DND-41 (cell line): Measurements from ENCODE around the gene NAV1.

Source experiments
- ATAC-seq: fragments of 200-7000 bp; cut with Tn5 transposase; 3 replicates; pipeline ENCODE4 v1.9.1; 2021; ENCODE audit warnings: low read depth; ENCODE audit not compliant: insufficient read depth
- DNase-seq: peaks from one replicate; pipeline ENCODE4 v3.0.0-alpha.2; 2020
- H2AFZ ChIP-seq: 2 replicates; pipeline ENCODE4 v1.6.0; 2012; ENCODE audit warnings: low read depth, low read length
- H3K27ac ChIP-seq: 2 replicates; pipeline ENCODE4 v1.5.1; 2012; ENCODE audit warnings: low read length, inconsistent platforms
- H3K27me3 ChIP-seq: fragments of 200-600 bp; sonication (generic); 2 replicates; pipeline ENCODE4 v1.6.0; 2012; ENCODE audit warnings: low read length, mild to moderate bottlenecking, inconsistent platforms; ENCODE audit not compliant: insufficient read depth, poor library complexity
- H3K36me3 ChIP-seq: 2 replicates; pipeline ENCODE4 v1.5.1; 2012; ENCODE audit warnings: low read length, inconsistent platforms; ENCODE audit not compliant: insufficient read depth
- H3K4me1 ChIP-seq: 2 replicates; pipeline ENCODE4 v1.5.1; 2012; ENCODE audit warnings: mild to moderate bottlenecking, low read length; ENCODE audit not compliant: insufficient read depth
- H3K4me2 ChIP-seq: 2 replicates; pipeline ENCODE4 v1.6.0; 2012; ENCODE audit warnings: mild to moderate bottlenecking, moderate library complexity, low read length, inconsistent platforms; ENCODE audit not compliant: insufficient read depth
- H3K4me3 ChIP-seq, 2 experiments: fragments of 200-600 bp in 1 of 2; shearing (Covaris generic) in 1 of 2; 2 replicates each; pipeline ENCODE4 v1.5.1; 2012 to 2016; ENCODE audit warnings: inconsistent platforms in 2 of 2, low read length in 2 of 2, mild to moderate bottlenecking in 2 of 2, low read depth in 1 of 2, moderate library complexity in 1 of 2
- H3K79me2 ChIP-seq: 2 replicates; pipeline ENCODE4 v1.6.0; 2012; ENCODE audit warnings: low read length, inconsistent platforms; ENCODE audit not compliant: insufficient read depth
- H3K9ac ChIP-seq: 2 replicates; pipeline ENCODE4 v1.6.0; 2012; ENCODE audit warnings: low read depth, mild to moderate bottlenecking, inconsistent platforms, low read length, moderate library complexity
- H3K9me3 ChIP-seq: 2 replicates; pipeline ENCODE4 v1.5.1; 2012; ENCODE audit warnings: low read length, moderate library complexity, mild to moderate bottlenecking, inconsistent platforms; ENCODE audit not compliant: insufficient read depth, severe bottlenecking
- H4K20me1 ChIP-seq: 2 replicates; pipeline ENCODE4 v1.6.0; 2012; ENCODE audit warnings: low read length; ENCODE audit not compliant: insufficient read depth
- CTCF ChIP-seq: IDR thresholded peaks from 2 replicates; pipeline ENCODE4 v1.5.1; 2012; ENCODE audit warnings: borderline replicate concordance, low read length, moderate library complexity, mild to moderate bottlenecking; ENCODE audit not compliant: poor library complexity, severe bottlenecking; ENCODE audit errors: extremely low read depth
- EZH2 ChIP-seq: IDR thresholded peaks from 3 replicates; pipeline ENCODE4 v1.6.1; 2012; ENCODE audit warnings: borderline replicate concordance, low read depth, mild to moderate bottlenecking, moderate library complexity, low read length, inconsistent platforms; ENCODE audit not compliant: severe bottlenecking

Gene NAV1

GRCh38 chr1:201506557-201507359, 32.2 kb upstream of the NAV1 start, which contains the start of gene CSRP1:
TSS of gene CSRP1 (minus strand) at chr1:201507123. CDS start at chr1:201496303, 10,820 bp downstream.
- peak within 1 kb of the TSS; percentile 72 for H2AFZ ChIP-seq
- peak; percentile 88 for DNase-seq
- no peaks in the 10 kb centered on the region for H3K27me3 ChIP-seq
- peak within 1 kb of the TSS; percentile 73 for H3K27ac ChIP-seq
- peak; percentile 96 for ATAC-seq
- H3K9me3 ChIP-seq = no peaks in the 10 kb centered on the region
- H3K4me2 ChIP-seq = peak within 1 kb of the TSS; percentile 75
- TF ChIP-seq EZH2 = no peak
- peak; percentile 21 for TF ChIP-seq CTCF
- peaks cover 33% of the 10 kb centered on the region for H3K4me1 ChIP-seq
- H3K79me2 ChIP-seq = peaks cover 43% of the 10 kb centered on the region
- 0 out of 2 replicates have a peak, but pooled peaks cover 6% of the 10 kb centered on the region for H3K36me3 ChIP-seq
- peak within 1 kb of the TSS; percentile 38 to 66; a peak in 3 of 4 replicates for H3K4me3 ChIP-seq
- H3K9ac ChIP-seq = peak within 1 kb of the TSS; percentile 84
- H4K20me1 ChIP-seq = peaks cover 10% of the 10 kb centered on the region

- 0 out of 2 replicates have a peak, but pooled peaks cover 6% of the 10 kb centered on the region for H3K36me3 ChIP-seq
- H3K9ac ChIP-seq = peak overlapping the region; percentile 84
- no peak for DNase-seq
Observed at GRCh38 chr1:201507360-201507675, 31.6 kb upstream of the NAV1 start.

GRCh38 chr1:201508809-201509208, 30.1 kb upstream of the NAV1 start:
- no peak overlapping the region for H2AFZ ChIP-seq
- no peaks in the 10 kb centered on the region for H3K9me3 ChIP-seq

More at GRCh38 chr1:201507360-201507675, 31.6 kb upstream of the NAV1 start:
- peaks cover 33% of the 10 kb centered on the region for H3K4me1 ChIP-seq
- H3K27ac ChIP-seq = peak overlapping the region; percentile 73
- peak overlapping the region; percentile 72 for H2AFZ ChIP-seq
- peak; percentile 8 for ATAC-seq
- H3K79me2 ChIP-seq = peaks cover 39% of the 10 kb centered on the region
- peaks cover 6% of the 10 kb centered on the region for H4K20me1 ChIP-seq
- H3K4me2 ChIP-seq = peak overlapping the region; percentile 75
- peak overlapping the region; percentile 38 to 66; a peak in 3 of 4 replicates for H3K4me3 ChIP-seq
- H3K27me3 ChIP-seq = no peaks in the 10 kb centered on the region
- H3K9me3 ChIP-seq = no peaks in the 10 kb centered on the region
- no peak for TF ChIP-seq EZH2
- no peak for TF ChIP-seq CTCF

More at GRCh38 chr1:201508809-201509208, 30.1 kb upstream of the NAV1 start:
- 0 out of 2 replicates have a peak, but pooled peaks cover 6% of the 10 kb centered on the region for H3K36me3 ChIP-seq
- DNase-seq = no peak
- H3K4me3 ChIP-seq = no peak overlapping the region
- H3K27ac ChIP-seq = no peak overlapping the region
- H3K27me3 ChIP-seq = no peaks in the 10 kb centered on the region
- H3K4me1 ChIP-seq = peaks cover 33% of the 10 kb centered on the region
- TF ChIP-seq CTCF = no peak
- TF ChIP-seq EZH2 = no peak
- H3K79me2 ChIP-seq = peaks cover 31% of the 10 kb centered on the region
- H3K4me2 ChIP-seq = no peak overlapping the region
- no peak overlapping the region for H3K9ac ChIP-seq
- H4K20me1 ChIP-seq = no peaks in the 10 kb centered on the region
- no peak for ATAC-seq
